CD1c-positive myeloid dendritic cell (primary cell): ENCODE results near the gene FLRT2.

Experiments used
- DNase-seq: peaks from one replicate; pipeline ENCODE4 v3.0.0-alpha.2; 2016; ENCODE audit errors: extremely low spot score

FLRT2 gene

GRCh38 chr14:85531141-85531586 lies 1.2 kb downstream of the FLRT2 start:
- peak; percentile 19 for DNase-seq

GRCh38 chr14:85531587-85532373 lies 1.8 kb downstream of the FLRT2 start:
- DNase-seq: peak; percentile 66

DNA sequence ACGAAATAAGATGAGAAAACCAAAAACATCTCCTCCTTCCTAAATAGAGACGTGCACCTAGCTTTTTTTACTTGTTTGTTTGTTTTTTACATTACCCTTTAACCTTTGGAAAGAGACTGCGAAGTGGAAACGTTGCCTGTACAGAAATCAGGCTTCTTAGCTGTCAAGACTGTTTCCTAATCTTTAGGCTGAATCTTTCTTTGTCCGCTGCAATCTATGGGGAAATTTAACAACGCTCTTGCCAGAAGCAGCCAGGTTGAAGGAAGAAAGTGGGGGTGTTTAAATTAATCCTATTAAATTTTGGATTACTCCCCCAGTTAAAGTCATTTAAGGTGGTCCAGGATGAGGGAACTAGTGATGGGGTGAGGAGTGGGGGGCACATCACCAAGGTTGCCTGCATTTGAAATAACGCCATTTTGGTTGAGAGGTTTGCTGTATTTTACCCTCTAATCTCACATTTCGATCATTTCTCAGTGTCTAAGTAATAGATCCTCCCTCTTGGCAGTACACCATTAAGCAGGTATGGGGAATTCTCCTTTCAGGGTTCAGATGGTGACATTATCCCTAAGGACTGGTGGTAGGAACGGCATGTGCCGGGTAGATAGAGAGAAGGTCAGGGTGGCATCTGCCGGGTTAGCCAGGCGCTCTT lies 2.6 kb downstream of the FLRT2 start:
- no peak for DNase-seq

DNA sequence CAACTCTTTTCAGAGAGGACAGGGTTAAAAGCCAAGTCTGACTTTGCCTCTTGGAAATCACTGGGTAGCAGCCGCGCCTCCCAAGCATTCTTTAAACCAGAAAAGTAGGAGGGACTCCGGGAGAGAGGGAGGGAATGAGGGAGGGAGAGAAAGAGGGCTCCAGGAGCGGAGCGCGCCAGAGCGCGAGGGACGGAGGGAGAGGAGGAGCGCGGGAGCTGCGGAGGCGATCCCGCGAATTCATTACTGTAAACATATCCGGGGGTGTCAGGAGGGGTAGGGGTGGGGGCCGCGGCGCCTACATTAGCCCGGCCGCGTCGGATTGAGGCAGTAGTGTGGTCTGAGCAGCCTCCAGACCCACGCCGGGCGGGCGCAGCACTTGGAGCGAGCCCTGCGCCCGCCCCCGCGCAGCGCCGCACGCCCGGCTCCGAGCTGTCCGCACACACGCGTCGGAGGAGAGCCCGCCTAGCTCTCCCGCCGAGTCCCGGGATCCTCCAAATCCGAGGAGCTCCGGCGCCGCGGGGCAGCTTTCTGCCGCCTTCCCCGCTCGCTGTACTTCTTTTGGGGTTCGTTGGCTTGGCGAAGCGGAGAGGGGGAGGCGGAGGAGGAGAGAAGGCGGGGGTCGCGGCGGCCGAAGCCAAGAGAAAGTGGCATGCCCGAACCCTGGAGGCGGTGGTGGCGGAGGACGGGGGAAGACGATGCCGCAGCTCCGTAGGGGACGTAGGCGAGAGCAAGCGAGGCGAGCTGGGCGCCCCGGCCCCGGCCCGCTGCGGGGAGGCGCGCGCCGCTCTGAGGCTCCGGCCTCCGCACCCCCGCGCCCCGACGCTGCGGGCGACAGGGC lies 3.3 kb downstream of the FLRT2 start:
- peak; percentile 38 for DNase-seq

DNA sequence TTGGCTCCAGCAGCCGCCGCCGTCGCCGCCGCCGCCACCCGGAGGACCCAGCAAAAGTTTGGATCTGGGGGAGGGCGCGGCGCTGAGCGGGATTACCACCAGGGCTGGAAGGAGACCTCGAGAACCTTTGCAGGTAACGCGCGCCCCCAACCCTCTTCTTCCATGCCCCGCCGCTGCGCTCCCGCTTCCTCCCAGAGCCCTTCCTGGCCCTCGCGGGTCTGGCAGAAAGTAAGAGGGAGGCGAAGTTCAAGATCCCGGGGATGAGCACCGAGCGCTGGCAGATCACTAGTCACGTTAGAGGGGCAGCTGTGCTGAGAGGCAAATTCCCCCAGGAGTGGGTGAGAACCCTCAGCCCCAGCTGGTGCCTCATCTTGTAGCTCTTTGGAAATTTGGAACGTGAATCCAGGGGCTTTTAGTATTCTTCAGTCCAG lies 3.9 kb downstream of the FLRT2 start:
- DNase-seq: no peak

- DNase-seq: no peak
Measured at GRCh38 chr14:85534458-85535293, 4.7 kb downstream of the FLRT2 start.

DNA sequence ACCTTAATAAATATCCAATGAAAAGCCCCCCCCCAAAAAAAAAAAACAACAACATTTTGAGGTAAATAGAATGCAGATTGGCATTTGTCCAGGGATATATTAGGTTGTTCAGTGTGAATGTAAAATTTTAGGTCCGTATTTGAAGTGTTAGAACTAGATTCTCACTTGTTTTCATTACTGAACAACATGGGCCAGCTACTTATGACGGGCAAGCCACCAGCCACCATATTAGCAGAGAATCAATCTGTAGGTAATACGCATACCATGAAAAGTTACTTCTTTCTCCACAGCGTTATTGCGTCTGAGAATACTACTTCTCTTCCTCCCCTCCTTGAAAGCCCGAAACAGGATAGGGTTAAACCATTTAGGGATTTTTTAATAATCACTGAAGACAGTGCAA lies 5.4 kb downstream of the FLRT2 start:
- no peak for DNase-seq

DNA sequence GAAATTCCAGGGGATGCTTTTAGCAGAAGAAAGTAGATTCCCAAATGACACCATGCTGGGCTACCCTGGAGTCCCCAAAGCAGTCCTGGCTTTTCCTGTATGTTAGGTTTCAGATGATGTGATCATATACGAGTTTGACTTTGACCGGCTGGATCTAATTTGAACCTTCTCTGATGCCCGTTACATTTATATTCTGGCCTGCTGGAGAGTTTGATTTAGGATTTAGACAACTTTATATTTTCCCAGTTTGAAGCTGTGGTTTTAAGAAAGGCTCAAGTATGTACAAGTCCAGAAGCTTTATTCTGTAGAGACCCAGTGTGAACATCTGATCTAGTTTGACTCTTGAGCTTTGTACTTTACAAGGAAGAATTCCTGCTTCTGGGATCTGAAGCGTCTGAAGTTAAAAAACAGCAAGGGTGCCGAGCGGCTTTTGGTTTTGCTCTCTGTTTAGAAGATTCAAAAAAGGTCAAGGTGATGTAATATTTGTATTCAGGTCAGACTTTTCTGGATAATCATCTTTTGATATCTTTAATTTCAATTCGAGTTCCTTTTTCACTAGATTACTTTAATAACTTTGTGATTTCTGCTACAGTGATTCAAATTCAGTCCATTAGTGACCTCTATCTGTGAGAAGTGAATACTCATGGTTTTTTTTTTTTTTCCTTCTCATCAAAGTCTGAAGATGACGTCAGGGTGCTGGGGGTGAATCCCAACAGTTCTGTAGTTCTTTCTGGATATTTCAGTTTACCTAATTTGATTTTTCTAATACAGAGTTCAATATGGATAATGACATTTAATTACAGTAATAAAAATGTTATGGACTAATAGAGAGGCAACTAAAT lies 6.3 kb downstream of the FLRT2 start:
- peak; percentile 27 for DNase-seq

GRCh38 chr14:85536833-85537190 lies 6.9 kb downstream of the FLRT2 start:
- no peak for DNase-seq

GRCh38 chr14:85537526-85537925 lies 7.6 kb downstream of the FLRT2 start:
- no peak for DNase-seq

GRCh38 chr14:85538636-85539035 lies 8.7 kb downstream of the FLRT2 start:
- no peak for DNase-seq

DNA sequence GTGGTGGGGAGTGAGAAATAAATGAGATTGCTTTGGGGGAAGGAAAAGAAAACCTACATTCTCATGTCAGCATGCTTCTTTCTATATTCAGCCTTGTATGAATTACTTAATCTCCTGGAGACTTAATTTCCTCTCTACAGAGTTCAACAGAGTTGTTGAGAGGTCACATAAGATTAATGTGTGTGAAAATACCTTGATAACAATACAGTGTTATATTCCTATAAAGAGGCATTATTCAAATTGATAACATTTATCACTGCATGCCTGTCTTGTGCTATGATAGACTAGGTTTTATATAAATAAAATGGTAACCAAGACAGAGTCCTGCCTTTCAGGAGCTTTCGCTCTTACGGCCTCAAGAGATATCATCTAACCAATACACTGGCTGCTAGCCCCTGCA lies 9.6 kb downstream of the FLRT2 start:
- no peak for DNase-seq

- DNase-seq: no peak
Measured at GRCh38 chr14:85542623-85543022, 12.7 kb downstream of the FLRT2 start.

DNA sequence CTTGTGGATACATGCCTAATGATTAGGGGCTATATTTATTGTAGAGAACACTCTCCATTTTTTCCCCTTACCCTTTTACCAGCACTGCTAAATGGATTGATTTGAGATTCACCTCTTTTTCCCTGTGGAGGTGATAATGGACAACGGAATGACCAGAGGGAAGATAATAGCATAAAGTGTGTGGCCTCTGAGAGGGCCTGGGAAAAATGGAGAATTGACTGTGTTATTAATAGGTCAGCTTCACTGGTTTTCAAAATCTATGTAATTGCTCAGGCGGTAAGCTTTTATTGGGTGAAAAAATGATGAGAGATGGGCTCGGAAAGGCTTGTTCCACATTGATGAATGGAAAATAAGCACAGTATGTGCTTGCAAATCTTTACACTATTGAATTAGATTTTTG lies 15.8 kb downstream of the FLRT2 start:
- no peak for DNase-seq

- DNase-seq: no peak
Measured at GRCh38 chr14:85546390-85546789, 16.4 kb downstream of the FLRT2 start.

GRCh38 chr14:85549697-85550096 lies 19.8 kb downstream of the FLRT2 start:
- no peak for DNase-seq

GRCh38 chr14:85554106-85554505 lies 24.2 kb downstream of the FLRT2 start:
- no peak for DNase-seq

GRCh38 chr14:85556267-85556666 lies 26.3 kb downstream of the FLRT2 start:
- DNase-seq: no peak

DNA sequence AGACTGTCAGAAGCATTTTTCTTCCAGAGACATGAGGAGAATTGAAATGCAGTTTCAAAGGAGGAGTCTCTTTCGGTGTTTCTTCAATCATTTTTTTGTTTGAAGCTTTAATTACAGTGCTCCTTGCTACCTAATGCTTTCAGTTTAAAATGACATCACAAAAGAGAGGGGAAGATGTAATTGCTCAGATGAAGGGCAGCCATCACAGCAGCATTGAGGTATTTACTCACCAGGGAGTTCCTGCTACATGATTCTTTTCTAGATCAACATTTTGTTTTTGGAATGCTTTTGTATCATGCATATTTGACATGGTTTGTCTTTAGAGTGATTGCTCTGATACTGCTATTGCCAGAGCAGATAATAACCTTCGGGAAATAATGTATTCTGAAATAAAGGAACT lies 28.6 kb downstream of the FLRT2 start:
- DNase-seq: no peak

DNA sequence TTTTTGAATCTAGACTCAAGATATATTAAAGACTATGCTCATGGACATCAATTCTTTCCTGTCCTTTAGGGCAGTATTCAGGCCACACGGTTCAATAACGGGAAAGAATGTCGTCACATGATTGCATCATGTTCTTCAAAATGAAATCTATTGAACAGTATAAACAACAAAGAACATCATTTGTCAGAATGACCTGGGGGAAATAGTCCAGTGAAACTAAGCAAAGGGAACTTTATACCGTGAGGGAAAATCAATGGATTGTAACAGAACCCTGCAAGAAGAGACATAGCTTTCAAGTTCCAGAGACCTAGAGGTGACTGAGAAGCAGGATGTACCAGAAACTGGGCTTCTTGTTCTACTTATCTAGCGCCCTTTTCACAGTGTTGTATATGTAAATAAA lies 32.7 kb downstream of the FLRT2 start:
- no peak for DNase-seq
